Lower leg skin (tissue), 4 donors: Measurements from ENCODE around the gene ZCWPW1. TPM values are rescaled to one million over a fixed set of nuclear protein-coding genes. Genes with fewer than 3 reads are reported as not detected.

Source experiments
- DNase-seq, 2 donors: peaks; one replicate each; pipeline ENCODE4 v3.0.0-alpha.2; 2019; ENCODE audit warnings: low spot score in 2 of 2
- H3K4me3 ChIP-seq: fragments of 200-600 bp; sonication (generic); 2 replicates; pipeline ENCODE4 v1.5.1; 2017; ENCODE audit warnings: mild to moderate bottlenecking, low read depth; ENCODE audit not compliant: poor library complexity, severe bottlenecking
- POLR2A ChIP-seq, 2 donors: fragments of 450-650 bp; IDR thresholded peaks; one replicate each; pipeline ENCODE4 v1.6.1; 2016 to 2017; ENCODE audit warnings: antibody characterized with exemption in 2 of 2, mild to moderate bottlenecking in 1 of 2, moderate library complexity in 1 of 2
- WGBS, 2 donors: methylation state at CpG; one replicate each; pipeline ENCODE4 v1.1.5; 2018; 5-methylcytosine and 5-hydroxymethylcytosine counted together
- intact Hi-C: fragments of 100-400 bp; cut with DNase I; formaldehyde crosslinking; loops from one replicate; pipeline ENCODE4 v1.15.0; 2023; ENCODE audit warnings: low total_unique reads
- total RNA-seq, 4 donors: library from RNA; depleted of rRNA; stranded (reverse); fragments of >200 nt; gene quantifications; one replicate each; pipeline ENCODE4 v1.1.0, GENCODE V29; 2016
- TF ChIP-seq, protein P1 (sequence below), 3 donors: fragments of 450-650 bp; IDR thresholded peaks; one replicate each; pipeline ENCODE4 v1.5.1; 2016; ENCODE audit warnings: antibody characterized with exemption in 3 of 3, mild to moderate bottlenecking in 3 of 3, moderate library complexity in 2 of 3

Gene ZCWPW1
- total RNA-seq, 4 donors from 2014 or later = 2.2 to 6.3 (median 4.6) TPM

DNA sequence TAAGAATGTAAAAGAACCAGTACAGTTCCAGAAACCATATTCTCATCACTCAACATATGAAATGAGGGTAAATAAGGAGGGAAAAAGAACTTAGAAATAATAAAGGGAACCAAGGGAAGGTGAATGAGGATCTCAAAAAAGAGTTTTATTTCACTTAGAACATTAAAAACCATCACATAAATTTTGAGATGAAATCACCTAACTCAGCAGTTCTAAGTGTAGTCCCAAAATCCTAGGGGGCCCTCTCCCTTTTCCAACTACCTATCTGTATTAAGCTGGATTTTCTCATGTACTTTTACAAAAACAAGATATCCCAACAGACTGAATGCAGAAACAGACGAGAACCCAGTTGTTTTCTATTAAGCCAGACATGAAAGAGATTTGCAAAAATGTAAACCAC, 3.2 kb downstream of the ZCWPW1 start:
- no peak overlapping the region for H3K4me3 ChIP-seq
- TF ChIP-seq POLR2A (IDR thresholded peaks at IDR 0.05) = no peak
- DNase-seq = no peak
- 63 to 75% methylated on average over 1 of the region's 1 CpG for WGBS, 2 donors
- intact Hi-C loops = no loop called here

DNA sequence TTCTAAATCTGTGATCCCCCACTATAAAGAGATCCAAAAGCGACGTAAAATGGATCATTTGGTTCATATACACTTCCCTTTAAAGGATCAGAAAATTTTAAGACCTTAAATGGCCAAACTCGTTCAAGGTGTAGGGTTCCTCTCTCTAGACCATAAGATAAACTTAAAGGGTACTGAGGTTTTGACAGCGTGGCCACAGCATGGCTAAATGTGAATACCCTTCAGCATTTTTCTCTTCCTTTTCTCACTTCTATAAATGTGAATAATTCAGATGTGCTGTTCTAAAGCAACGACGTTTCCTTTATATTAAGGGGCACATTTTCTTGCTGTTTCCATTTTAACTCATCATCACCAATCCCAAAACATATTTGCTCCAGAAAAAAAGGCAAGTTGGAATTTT, 5.2 kb downstream of the ZCWPW1 start:
- 89% methylated on average over 6 of the region's 6 CpGs for WGBS, 2 donors

DNA sequence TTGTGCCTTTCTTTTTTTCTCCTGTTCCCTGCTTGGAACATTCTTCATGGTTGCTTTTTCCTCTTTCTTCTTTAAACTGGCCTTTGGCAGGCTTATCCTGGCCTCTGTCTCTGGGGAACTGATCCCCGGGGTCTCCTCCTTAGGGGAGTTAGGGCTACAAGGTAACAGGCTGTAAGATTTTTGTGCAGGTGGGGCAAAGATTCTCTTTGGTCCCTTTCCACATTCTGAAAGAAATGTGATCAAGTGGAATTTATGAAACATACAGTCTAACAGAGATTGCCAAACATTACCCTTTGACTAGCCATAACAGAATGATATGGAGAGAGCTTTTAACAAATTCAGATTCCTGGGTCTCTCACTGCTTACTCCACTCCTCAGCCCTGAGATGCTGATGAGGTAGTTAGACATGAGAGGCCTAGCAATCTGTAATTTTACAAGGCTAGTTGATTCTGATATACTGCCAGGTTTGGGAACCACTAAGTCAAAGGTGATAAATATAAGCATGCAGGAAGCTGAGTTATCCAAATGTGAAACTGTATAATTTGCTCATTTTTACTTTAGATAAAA, 8.8 kb downstream of the ZCWPW1 start:
- no peak for DNase-seq
- 81 to 89% methylated on average over 1 of the region's 1 CpG for WGBS, 2 donors
- TF ChIP-seq, protein P1, sequence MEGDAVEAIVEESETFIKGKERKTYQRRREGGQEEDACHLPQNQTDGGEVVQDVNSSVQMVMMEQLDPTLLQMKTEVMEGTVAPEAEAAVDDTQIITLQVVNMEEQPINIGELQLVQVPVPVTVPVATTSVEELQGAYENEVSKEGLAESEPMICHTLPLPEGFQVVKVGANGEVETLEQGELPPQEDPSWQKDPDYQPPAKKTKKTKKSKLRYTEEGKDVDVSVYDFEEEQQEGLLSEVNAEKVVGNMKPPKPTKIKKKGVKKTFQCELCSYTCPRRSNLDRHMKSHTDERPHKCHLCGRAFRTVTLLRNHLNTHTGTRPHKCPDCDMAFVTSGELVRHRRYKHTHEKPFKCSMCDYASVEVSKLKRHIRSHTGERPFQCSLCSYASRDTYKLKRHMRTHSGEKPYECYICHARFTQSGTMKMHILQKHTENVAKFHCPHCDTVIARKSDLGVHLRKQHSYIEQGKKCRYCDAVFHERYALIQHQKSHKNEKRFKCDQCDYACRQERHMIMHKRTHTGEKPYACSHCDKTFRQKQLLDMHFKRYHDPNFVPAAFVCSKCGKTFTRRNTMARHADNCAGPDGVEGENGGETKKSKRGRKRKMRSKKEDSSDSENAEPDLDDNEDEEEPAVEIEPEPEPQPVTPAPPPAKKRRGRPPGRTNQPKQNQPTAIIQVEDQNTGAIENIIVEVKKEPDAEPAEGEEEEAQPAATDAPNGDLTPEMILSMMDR (IDR thresholded peaks at IDR 0.05) = no peak
- TF ChIP-seq POLR2A (IDR thresholded peaks at IDR 0.05) = no peak
- no peak overlapping the region for H3K4me3 ChIP-seq
- intact Hi-C loops = no loop called here

More for the DNA sequence above, 5.2 kb downstream of the ZCWPW1 start:
- TF ChIP-seq POLR2A (IDR thresholded peaks at IDR 0.05) = no peak
- TF ChIP-seq, protein P1 (IDR thresholded peaks at IDR 0.05) = no peak
- intact Hi-C loops = no loop called here
- no peak overlapping the region for H3K4me3 ChIP-seq
- DNase-seq = no peak

DNA sequence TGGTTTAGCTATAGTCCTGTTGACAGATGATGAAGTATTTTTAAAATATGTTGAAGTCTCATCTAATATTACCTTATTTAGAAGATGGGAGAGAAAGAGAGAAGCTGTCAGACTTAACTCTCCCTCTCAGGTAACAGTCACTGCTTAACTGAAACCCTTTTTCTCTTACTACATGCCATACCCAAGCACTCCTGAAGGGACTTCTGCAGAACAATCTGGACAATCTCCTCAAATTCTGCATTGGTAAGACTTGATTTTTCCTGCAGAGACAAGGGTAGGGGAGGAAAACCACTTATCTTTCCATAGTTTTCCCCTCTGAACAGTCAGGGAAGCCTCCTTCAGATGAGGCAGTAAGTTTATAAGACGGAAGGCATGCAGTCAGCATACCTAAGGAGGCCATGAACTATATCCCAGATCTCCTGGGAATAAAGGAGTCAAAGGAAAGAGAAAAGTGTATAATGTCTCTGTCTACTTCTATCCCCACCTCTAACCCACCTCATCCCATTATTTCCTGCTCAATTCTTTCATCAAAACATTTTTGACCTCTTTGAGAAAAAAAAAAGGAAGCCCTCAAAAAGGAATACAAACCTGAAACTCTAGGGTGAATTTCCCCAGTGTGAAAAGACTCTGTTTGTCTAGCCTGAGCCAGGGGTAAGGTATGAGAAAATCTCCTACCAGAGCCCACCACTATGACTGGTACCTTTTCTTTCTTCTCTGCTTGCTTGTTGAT, 9.4 kb downstream of the ZCWPW1 start:
- TF ChIP-seq, protein P1 (IDR thresholded peaks at IDR 0.05) = no peak
- no peak for TF ChIP-seq POLR2A (IDR thresholded peaks at IDR 0.05)
- intact Hi-C loops = no loop called here
- 96 to 97% methylated on average over 1 of the region's 1 CpG for WGBS, 2 donors
- DNase-seq = no peak
- H3K4me3 ChIP-seq = no peak overlapping the region

DNA sequence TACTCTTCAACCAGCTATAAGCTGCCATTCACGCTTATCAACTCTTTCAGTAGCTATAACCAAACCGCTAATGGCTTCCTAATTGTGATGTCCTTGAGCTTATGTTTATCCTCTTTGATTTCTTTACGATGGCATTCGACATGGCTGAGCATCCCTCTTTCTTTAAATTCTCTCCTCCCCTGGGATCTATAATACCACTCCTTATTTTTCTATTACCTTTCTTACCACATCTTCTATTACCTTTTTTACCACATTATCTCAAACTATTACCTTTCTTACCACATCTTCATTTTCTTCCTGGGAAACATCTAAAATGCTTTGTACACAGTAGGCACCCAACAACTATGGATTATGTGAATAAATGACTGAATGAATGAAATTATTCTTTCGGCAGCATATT, 13.1 kb downstream of the ZCWPW1 start:
- no peak for DNase-seq
- WGBS, 2 donors = 94 to 95% methylated on average over 5 of the region's 5 CpGs
- intact Hi-C loops = no loop called here
- H3K4me3 ChIP-seq = no peak overlapping the region
- TF ChIP-seq, protein P1 (IDR thresholded peaks at IDR 0.05) = no peak
- TF ChIP-seq POLR2A (IDR thresholded peaks at IDR 0.05) = no peak

DNA sequence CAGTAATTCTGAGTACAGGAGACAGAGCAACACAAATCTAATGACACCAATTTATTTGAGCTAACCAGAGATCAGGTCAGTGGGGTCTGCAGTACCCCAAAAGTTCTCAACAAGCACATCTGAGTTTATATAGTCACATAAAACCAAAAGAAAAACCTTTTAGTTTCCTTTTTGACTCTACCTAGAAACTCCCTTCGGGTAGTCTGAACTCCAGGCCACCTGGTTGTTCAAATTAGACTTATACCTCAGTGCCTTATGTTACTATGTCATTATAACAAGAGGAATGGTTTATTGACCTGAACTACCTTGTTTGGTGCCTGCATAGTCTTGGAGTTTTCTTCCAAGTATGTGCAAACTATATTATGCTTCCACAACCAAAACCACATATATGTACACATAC, 14.6 kb downstream of the ZCWPW1 start:
- 88 to 96% methylated on average over 1 of the region's 1 CpG for WGBS, 2 donors
- no peak overlapping the region for H3K4me3 ChIP-seq
- TF ChIP-seq, protein P1 (IDR thresholded peaks at IDR 0.05) = no peak
- no peak for TF ChIP-seq POLR2A (IDR thresholded peaks at IDR 0.05)
- DNase-seq = no peak
- intact Hi-C loops = no loop called here
